Neural progenitor cell (in vitro differentiated cells): ENCODE data around the gene IL3RA.

ENCODE experiments used
- CTCF ChIP-seq: fragments of 200-600 bp; sonication (generic); IDR thresholded peaks from 2 replicates; pipeline ENCODE4 v1.5.1; 2017; ENCODE audit warnings: antibody characterized with exemption, mild to moderate bottlenecking
- EZH2 ChIP-seq: fragments of 200-600 bp; sonication (generic); IDR thresholded peaks from 2 replicates; pipeline ENCODE4 v1.6.1; 2017; ENCODE audit warnings: antibody characterized with exemption, mild to moderate bottlenecking, moderate library complexity
- EZH2phosphoT487 ChIP-seq: fragments of 200-600 bp; sonication (generic); IDR thresholded peaks from 2 replicates; pipeline ENCODE4 v1.6.1; 2017; ENCODE audit warnings: antibody characterized with exemption

DNA sequence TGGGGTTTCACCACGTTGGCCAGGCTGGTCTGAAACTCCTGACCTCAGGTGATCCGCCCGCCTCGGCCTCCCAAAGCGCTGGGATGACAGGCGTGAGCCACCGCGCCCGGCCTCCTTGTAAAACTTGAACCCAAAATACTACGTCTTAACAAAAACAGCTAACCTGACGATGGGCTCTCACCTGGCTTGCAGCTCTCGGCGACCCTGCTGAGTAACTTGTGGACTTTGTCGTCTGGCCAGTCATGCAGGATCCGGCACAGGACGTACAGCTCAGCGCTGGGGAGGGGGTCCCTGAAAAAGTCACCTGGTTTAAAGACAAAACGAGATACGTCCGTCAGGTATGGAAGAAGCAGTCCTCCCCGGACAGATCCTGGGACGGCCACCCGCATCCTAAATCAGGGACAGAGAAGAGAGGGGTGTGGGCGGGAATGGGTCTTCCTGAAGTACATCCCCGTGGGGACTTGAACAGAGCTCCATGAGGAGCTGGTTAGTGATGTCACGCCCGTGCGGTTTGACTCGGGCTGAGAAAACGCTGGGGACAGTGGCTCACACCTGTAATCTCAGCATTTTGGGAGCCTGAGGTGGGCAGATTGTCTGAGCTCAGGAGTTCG, 76.1 kb downstream of the IL3RA start:
- TF ChIP-seq CTCF (no peak), EZH2 (no peak), EZH2phosphoT487 (no peak)
